ENCODE results near the gene USP34.
"Not testable (repeated sequence)": the region's sequence is repeated elsewhere in the genome, so short reads cannot be mapped to it uniquely, and the experiment has no call there.

USP34 gene, protein sequence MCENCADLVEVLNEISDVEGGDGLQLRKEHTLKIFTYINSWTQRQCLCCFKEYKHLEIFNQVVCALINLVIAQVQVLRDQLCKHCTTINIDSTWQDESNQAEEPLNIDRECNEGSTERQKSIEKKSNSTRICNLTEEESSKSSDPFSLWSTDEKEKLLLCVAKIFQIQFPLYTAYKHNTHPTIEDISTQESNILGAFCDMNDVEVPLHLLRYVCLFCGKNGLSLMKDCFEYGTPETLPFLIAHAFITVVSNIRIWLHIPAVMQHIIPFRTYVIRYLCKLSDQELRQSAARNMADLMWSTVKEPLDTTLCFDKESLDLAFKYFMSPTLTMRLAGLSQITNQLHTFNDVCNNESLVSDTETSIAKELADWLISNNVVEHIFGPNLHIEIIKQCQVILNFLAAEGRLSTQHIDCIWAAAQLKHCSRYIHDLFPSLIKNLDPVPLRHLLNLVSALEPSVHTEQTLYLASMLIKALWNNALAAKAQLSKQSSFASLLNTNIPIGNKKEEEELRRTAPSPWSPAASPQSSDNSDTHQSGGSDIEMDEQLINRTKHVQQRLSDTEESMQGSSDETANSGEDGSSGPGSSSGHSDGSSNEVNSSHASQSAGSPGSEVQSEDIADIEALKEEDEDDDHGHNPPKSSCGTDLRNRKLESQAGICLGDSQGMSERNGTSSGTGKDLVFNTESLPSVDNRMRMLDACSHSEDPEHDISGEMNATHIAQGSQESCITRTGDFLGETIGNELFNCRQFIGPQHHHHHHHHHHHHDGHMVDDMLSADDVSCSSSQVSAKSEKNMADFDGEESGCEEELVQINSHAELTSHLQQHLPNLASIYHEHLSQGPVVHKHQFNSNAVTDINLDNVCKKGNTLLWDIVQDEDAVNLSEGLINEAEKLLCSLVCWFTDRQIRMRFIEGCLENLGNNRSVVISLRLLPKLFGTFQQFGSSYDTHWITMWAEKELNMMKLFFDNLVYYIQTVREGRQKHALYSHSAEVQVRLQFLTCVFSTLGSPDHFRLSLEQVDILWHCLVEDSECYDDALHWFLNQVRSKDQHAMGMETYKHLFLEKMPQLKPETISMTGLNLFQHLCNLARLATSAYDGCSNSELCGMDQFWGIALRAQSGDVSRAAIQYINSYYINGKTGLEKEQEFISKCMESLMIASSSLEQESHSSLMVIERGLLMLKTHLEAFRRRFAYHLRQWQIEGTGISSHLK (N-terminal part only)

GRCh38 chr2:61470965-61471904 lies at the start of gene USP34:
Gene USP34, minus strand, starts transcription at chr2:61471087. Its CDS starts 395 bp downstream, at chr2:61470692.
- DNase-seq, result peak; percentile 96 to 98
- TF ChIP-seq GATA1 (IDR thresholded peaks at IDR 0.05; ENCODE audit: low read depth, low read length), result no peak
- peak; percentile 86 for TF ChIP-seq POLR2A (IDR thresholded peaks at IDR 0.05; ENCODE audit: low read length)

- TF ChIP-seq GATA1 (IDR thresholded peaks at IDR 0.05; ENCODE audit: low read depth, low read length), result no peak
- TF ChIP-seq POLR2A (IDR thresholded peaks at IDR 0.05; ENCODE audit: low read length), result no peak
- DNase-seq, result no peak
Observed at GRCh38 chr2:61520261-61520660, 49.4 kb upstream of the USP34 start.

- no peak for TF ChIP-seq GATA1 (IDR thresholded peaks at IDR 0.05; ENCODE audit: low read depth, low read length)
- no peak for TF ChIP-seq POLR2A (IDR thresholded peaks at IDR 0.05; ENCODE audit: low read length)
- no peak for DNase-seq
Observed at GRCh38 chr2:61512768-61513398, 42.0 kb upstream of the USP34 start.

DNA sequence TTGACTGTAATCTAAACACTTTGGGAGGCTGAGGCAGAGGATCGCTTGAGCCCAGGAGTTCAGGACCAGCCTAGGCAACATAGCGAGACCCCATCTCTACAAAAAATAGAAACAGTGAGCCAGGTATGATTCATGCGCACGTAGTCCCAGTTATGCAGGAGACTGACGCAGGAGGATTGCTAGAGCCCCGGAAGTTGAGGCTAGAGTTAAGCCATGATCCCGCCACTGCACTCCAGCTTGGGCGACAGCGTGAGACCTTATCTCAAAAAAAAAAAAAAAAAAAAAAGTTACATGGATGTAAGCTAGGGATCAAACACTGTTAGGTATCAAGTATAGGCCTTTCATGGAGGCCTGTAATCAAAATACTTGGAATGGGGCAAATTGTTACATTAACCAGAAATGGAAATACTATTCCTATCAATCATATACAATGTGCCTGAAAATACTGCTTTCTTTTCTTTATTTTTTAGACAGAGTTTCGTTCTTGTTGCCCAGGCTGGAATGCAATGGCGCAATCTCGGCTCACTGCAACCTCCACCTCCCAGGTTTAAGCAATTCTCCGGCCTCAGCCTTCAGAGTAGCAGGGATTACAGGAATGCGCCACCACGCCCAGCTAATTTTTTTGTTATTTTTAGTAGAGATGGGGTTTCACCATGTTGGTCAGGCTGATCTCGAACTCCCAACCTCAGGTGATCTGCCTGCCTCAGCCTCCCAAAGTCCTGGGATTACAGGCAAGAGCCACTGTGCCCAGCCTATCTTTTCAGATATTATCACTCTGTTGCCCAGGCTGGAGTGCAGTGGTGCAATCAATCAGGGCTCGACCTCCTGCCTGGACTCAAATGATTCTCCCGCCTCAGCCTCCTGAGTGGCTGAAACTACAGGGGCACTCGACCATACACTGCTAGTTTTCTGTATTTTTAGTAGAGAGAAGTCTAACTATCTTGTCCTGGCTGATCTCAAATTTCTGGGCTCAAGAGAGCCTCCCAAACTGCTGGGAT lies 40.1 kb upstream of the USP34 start:
- no peak for DNase-seq
- no peak for TF ChIP-seq POLR2A (IDR thresholded peaks at IDR 0.05; ENCODE audit: low read length)
- TF ChIP-seq GATA1 (IDR thresholded peaks at IDR 0.05; ENCODE audit: low read depth, low read length), result no peak

DNA sequence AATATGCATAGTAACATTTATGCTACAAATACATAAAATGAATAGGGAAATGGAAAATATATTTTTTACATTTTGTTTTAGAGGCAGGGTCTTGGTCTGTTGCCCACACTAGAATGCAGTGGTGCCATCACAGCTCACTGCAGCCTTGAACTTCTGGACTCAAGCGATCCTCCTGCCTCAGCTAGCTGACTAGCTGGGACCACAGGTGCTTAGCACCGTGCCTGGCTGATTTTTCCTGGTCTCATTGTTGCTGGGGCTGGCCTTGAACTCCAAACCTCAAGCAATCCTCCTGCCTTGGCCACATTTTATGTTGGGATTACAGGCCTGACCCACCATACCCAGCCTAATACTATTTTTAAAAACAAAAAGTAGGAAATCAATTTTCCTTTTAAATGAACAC lies 34.1 kb upstream of the USP34 start:
- no peak for DNase-seq
- TF ChIP-seq GATA1 (IDR thresholded peaks at IDR 0.05; ENCODE audit: low read depth, low read length) (no peak), POLR2A (IDR thresholded peaks at IDR 0.05; ENCODE audit: low read length) (no peak)

- DNase-seq, result no peak
- no peak for TF ChIP-seq POLR2A (IDR thresholded peaks at IDR 0.05; ENCODE audit: low read length)
- TF ChIP-seq GATA1 (IDR thresholded peaks at IDR 0.05; ENCODE audit: low read depth, low read length), result no peak
Observed at GRCh38 chr2:61499060-61499459, 28.2 kb upstream of the USP34 start.

- TF ChIP-seq GATA1 (IDR thresholded peaks at IDR 0.05; ENCODE audit: low read depth, low read length), result no peak
- no peak for TF ChIP-seq POLR2A (IDR thresholded peaks at IDR 0.05; ENCODE audit: low read length)
- no peak for DNase-seq
Observed at GRCh38 chr2:61493523-61493942, 22.6 kb upstream of the USP34 start.

DNA sequence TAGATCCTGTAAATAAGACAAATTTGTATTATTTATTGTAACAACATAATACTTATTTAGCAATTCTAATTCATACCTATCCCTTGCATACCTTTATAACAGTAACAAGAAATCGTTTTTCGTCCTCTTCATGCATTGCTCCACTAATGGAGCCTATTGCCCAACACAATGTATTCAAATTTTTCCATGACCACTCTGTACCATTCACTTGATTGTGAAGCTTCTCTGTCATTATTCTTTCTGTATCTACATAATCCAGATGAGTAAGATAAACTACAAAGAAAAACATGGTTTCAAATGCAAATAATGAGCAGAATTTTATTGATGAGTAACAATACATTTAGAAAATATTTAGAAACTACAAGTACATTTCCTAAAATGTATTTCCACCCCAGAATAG lies 21.6 kb upstream of the USP34 start:
- no peak for DNase-seq
- TF ChIP-seq POLR2A (IDR thresholded peaks at IDR 0.05; ENCODE audit: low read length) (no peak), GATA1 (IDR thresholded peaks at IDR 0.05; ENCODE audit: low read depth, low read length) (no peak)

DNA sequence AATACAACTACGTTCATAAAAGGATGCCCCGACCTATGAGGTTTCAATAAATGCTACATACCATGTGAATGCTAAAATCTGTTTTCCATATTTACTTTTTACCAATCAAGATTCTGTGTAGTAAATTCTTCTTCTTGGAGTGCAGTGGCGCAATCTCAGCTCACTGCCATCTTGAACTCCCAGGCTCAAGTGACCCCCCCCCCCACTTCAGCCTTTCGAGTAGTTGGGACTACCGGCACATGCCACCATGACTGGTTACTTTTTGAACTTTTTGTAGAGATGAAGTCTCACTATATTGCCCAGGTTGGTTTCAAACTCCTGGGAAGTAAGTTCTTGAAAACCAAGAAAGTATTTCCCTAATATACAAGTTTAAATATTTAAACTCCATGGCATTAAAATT lies 14.4 kb upstream of the USP34 start:
- TF ChIP-seq GATA1 (IDR thresholded peaks at IDR 0.05; ENCODE audit: low read depth, low read length), result no peak
- no peak for DNase-seq

GRCh38 chr2:61478086-61478485 lies 7.2 kb upstream of the USP34 start:
- TF ChIP-seq GATA1 (IDR thresholded peaks at IDR 0.05; ENCODE audit: low read depth, low read length) (no peak), POLR2A (IDR thresholded peaks at IDR 0.05; ENCODE audit: low read length) (no peak)

DNA sequence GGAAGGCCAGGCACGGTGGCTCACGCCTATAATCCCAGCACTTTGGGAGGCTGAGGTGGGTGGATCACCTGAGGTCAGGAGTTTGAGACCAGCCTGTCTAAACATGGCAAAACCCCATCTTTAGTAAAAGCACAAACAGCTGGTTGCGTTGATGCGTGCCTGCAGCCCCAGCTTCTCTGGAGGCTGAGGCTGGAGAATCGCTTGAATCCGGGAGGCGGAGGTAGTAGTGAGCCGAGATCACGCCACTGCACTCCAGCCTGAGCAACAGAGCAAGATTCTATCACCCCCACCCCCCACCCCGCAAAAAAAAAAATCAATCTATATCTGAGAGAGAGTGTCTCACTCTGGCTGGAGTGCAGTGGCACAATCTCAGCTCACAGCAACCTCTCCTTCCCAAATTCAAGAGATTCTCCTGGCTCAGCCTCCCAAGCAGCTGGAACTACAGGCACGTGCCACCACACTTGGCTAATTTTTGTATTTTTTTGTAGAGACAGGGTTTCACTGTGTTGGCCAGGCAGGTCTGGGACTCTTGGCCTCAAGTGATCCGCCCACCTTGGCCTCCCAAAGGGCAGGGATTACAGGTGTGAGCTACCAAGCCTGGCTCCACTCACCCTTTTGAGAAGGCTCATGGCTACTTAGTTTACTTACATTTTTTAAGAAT lies 6.2 kb upstream of the USP34 start:
- not testable (repeated sequence) for DNase-seq

More at GRCh38 chr2:61478086-61478485, 7.2 kb upstream of the USP34 start:
- DNase-seq, result no peak

All from erythroblast (primary cell).